B cell (primary cell): ENCODE measurements around the gene THRB. TPM values are rescaled to one million over a fixed set of nuclear protein-coding genes. Genes with fewer than 3 reads are reported as not detected.

Experiments used
- ATAC-seq: fragments of 200-7000 bp; cut with Tn5 transposase; one replicate; pipeline ENCODE4 v1.10.0; 2021; ENCODE audit warnings: low read depth, mild to moderate bottlenecking, moderate number of reproducible peaks, moderate library complexity
- CTCF ChIA-PET: fragments of 350-600 bp; sonication (Branson Sonifier 250); formaldehyde crosslinking; loops from one replicate; lab custom pipeline; 2021; ENCODE audit warnings: antibody characterized with exemption, inconsistent platforms; lab: Charles Lee
- POLR2A ChIA-PET: fragments of 350-600 bp; sonication (Branson Sonifier 250); formaldehyde crosslinking; loops from one replicate; lab custom pipeline; 2021; ENCODE audit warnings: antibody characterized with exemption; lab: Charles Lee
- DNase-seq: peaks from one replicate; pipeline ENCODE4 v3.0.0; 2013
- H2AFZ ChIP-seq: 2 replicates; pipeline ENCODE4 v1.6.1; 2012; ENCODE audit warnings: mild to moderate bottlenecking, low read depth, low read length; ENCODE audit not compliant: insufficient read depth, poor library complexity, severe bottlenecking
- H3K27ac ChIP-seq, 2 donors: 1 replicate in 1 of 2; 2 replicates in 1 of 2; pipeline ENCODE4 v1.5.1; 2012 to 2013; ENCODE audit warnings: low read length in 2 of 2, mild to moderate bottlenecking in 2 of 2, moderate library complexity in 1 of 2
- H3K27me3 ChIP-seq, 4 experiments: fragments of 200-600 bp in 1 of 4; sonication (generic) in 1 of 4; replicated peaks in 1 of 4; 1 replicate in 2 of 4; 2 replicates in 2 of 4; pipeline versions ENCODE4 v1.6.1 to v1.7.0; 2013 to 2016; ENCODE audit warnings: low read length in 3 of 4, mild to moderate bottlenecking in 2 of 4, mixed read lengths in 1 of 4, moderate library complexity in 1 of 4; ENCODE audit not compliant: insufficient read depth in 4 of 4, control insufficient read depth in 3 of 4; ENCODE audit errors: control extremely low read depth in 1 of 4
- H3K36me3 ChIP-seq, 2 experiments: replicated peaks in 1 of 2; 1 replicate in 1 of 2; 2 replicates in 1 of 2; pipeline versions ENCODE4 v1.6.1 to v1.7.1; 2013; ENCODE audit warnings: low read length in 1 of 2; ENCODE audit not compliant: insufficient read depth in 2 of 2, control insufficient read depth in 1 of 2; ENCODE audit errors: control extremely low read depth in 1 of 2, extremely low read depth in 1 of 2
- H3K4me1 ChIP-seq, 2 donors: fragments of 200-600 bp in 1 of 2; sonication (generic) in 1 of 2; 1 replicate in 1 of 2; 2 replicates in 1 of 2; pipeline versions ENCODE4 v1.5.1 to v1.6.1; 2013 to 2017; ENCODE audit warnings: low read length in 2 of 2; ENCODE audit not compliant: control insufficient read depth in 2 of 2, insufficient read depth in 2 of 2
- H3K4me2 ChIP-seq: replicated peaks from 2 replicates; pipeline ENCODE3; 2012; ENCODE audit warnings: mild to moderate bottlenecking, low read depth, low read length; ENCODE audit not compliant: poor library complexity, severe bottlenecking
- H3K4me3 ChIP-seq, 5 experiments: fragments of 200-600 bp in 1 of 5; sonication (generic) in 1 of 5; 1 replicate in 3 of 5; 2 replicates in 2 of 5; pipeline versions ENCODE4 v1.5.1 to v1.7.0; 2011 to 2016; ENCODE audit warnings: low read length in 4 of 5, mild to moderate bottlenecking in 4 of 5, low read depth in 2 of 5, control low read depth in 1 of 5, moderate library complexity in 1 of 5; ENCODE audit not compliant: insufficient read depth in 1 of 5; ENCODE audit errors: control extremely low read depth in 1 of 5, extremely low read depth in 1 of 5
- H3K79me2 ChIP-seq: fragments of 200-600 bp; sonication (generic); one replicate; pipeline ENCODE4 v1.6.0; 2016; ENCODE audit warnings: low read length; ENCODE audit not compliant: control insufficient read depth, insufficient read depth
- H3K9ac ChIP-seq: fragments of 200-600 bp; sonication (generic); 2 replicates; pipeline ENCODE4 v1.6.1; 2017; ENCODE audit warnings: mild to moderate bottlenecking, low read length, moderate library complexity
- H3K9me3 ChIP-seq, 3 donors: one replicate each; pipeline versions ENCODE4 v1.6.1 to v1.7.1; 2013; ENCODE audit warnings: low read length in 2 of 3; ENCODE audit not compliant: control insufficient read depth in 2 of 3, insufficient read depth in 1 of 3; ENCODE audit errors: control extremely low read depth in 1 of 3
- H4K20me1 ChIP-seq: 2 replicates; pipeline ENCODE4 v1.6.0; 2012; ENCODE audit warnings: mild to moderate bottlenecking, low read length; ENCODE audit not compliant: insufficient read depth, control insufficient read depth, poor library complexity, severe bottlenecking
- H3K27ac Mint-ChIP-seq: one replicate; pipeline ENCODE4 v1.8.0; 2021; ENCODE audit warnings: mixed read lengths
- H3K27me3 Mint-ChIP-seq: one replicate; pipeline ENCODE4 v1.8.0; 2021; ENCODE audit warnings: mixed read lengths
- H3K4me1 Mint-ChIP-seq: one replicate; pipeline ENCODE4 v1.8.0; 2021; ENCODE audit warnings: mixed read lengths
- H3K4me3 Mint-ChIP-seq: one replicate; pipeline ENCODE4 v1.8.0; 2021; ENCODE audit warnings: mixed read lengths
- H3K9me3 Mint-ChIP-seq: one replicate; pipeline ENCODE4 v1.8.0; 2022; ENCODE audit warnings: mixed read lengths; ENCODE audit not compliant: insufficient read depth
- CTCF ChIP-seq: fragments of 200-600 bp; IDR thresholded peaks from one replicate; pipeline ENCODE4 v1.8.0; 2022; ENCODE audit warnings: antibody characterized with exemption, mild to moderate bottlenecking
- EZH2 ChIP-seq: IDR thresholded peaks from 2 replicates; pipeline ENCODE4 v1.6.1; 2012; ENCODE audit warnings: borderline replicate concordance, low read depth, mild to moderate bottlenecking, moderate library complexity, low read length; ENCODE audit not compliant: insufficient read depth, poor library complexity, severe bottlenecking
- WGBS: methylation state at CpG from one replicate; pipeline ENCODE4 v1.1.5; 2013; ENCODE audit warnings: missing lambda C conversion rate; ENCODE audit not compliant: insufficient coverage; 5-methylcytosine and 5-hydroxymethylcytosine counted together
- intact Hi-C: fragments of 100-400 bp; cut with micrococcal nuclease; formaldehyde crosslinking; loops from one replicate; pipeline ENCODE4 v1.10.0; 2022
- polyA plus RNA-seq: library from polyadenylated mRNA; depleted of rRNA; stranded (reverse); fragments of >200 nt; gene quantifications from 2 replicates; pipeline ENCODE4 v1.2.3, GENCODE V29; 2012
- total RNA-seq, 2 donors: library from RNA; stranded (reverse); fragments of 120-200 nt in 1 of 2; gene quantifications; 1 replicate in 1 of 2; 2 replicates in 1 of 2; pipeline versions ENCODE4 v1.2.3 to v1.2.4, GENCODE V29; 2013 to 2022

The THRB gene
- total and polyA plus RNA-seq, 2 donors (not counting 1 experiment from before 2014, with no cell fraction given), result 0.86 to 1.8 TPM

- no peak overlapping the region for H3K9ac ChIP-seq
- no peaks in the 10 kb centered on the region for H3K4me1 ChIP-seq
- peaks cover 0 to 3% (median 0%) of the 10 kb centered on the region in 3 donors for H3K9me3 ChIP-seq
- intact Hi-C loops, result no loop called here
- no peak overlapping the region for H3K4me2 ChIP-seq
- H3K27me3 Mint-ChIP-seq, result no peaks in the 10 kb centered on the region
- DNase-seq (no peak), ATAC-seq (no peak)
- CTCF ChIA-PET, result no interaction called here
- no peak overlapping the region for H2AFZ ChIP-seq
- H3K9me3 Mint-ChIP-seq, result peaks cover 5% of the 10 kb centered on the region
- no peak overlapping the region for H3K4me3 Mint-ChIP-seq
- H3K27ac Mint-ChIP-seq, result no peak overlapping the region
- no peaks in the 10 kb centered on the region for H3K79me2 ChIP-seq
- H4K20me1 ChIP-seq, result no peaks in the 10 kb centered on the region
- POLR2A ChIA-PET, result no interaction called here
- H3K4me3 ChIP-seq, result no peak overlapping the region
- no peaks in the 10 kb centered on the region for H3K4me1 Mint-ChIP-seq
- TF ChIP-seq EZH2 (no peak), CTCF (no peak)
- H3K36me3 ChIP-seq, result no peaks in the 10 kb centered on the region
- H3K27me3 ChIP-seq, result no peaks in the 10 kb centered on the region
- no peak overlapping the region for H3K27ac ChIP-seq
Observed at GRCh38 chr3:24320601-24321000, 174.0 kb downstream of the THRB start.

- intact Hi-C loops, result no loop called here
- ChIA-PET POLR2A (no interaction called here), CTCF (no interaction called here)
- H3K4me1 Mint-ChIP-seq, result no peaks in the 10 kb centered on the region
- Histone ChIP-seq H3K4me1 (no peaks in the 10 kb centered on the region), H3K36me3 (no peaks in the 10 kb centered on the region), H3K4me2 (no peak overlapping the region), H2AFZ (no peak overlapping the region), H3K9ac (no peak overlapping the region), H3K27me3 (no peaks in the 10 kb centered on the region), H3K79me2 (no peaks in the 10 kb centered on the region), H3K9me3 (peaks cover 0 to 3% (median 0%) of the 10 kb centered on the region in 3 donors), H4K20me1 (no peaks in the 10 kb centered on the region), H3K27ac (no peak overlapping the region), H3K4me3 (no peak overlapping the region)
- no peak for TF ChIP-seq CTCF
- TF ChIP-seq EZH2, result no peak
- H3K9me3 Mint-ChIP-seq, result peaks cover 5% of the 10 kb centered on the region
- H3K27ac Mint-ChIP-seq, result no peak overlapping the region
- ATAC-seq (no peak), DNase-seq (no peak)
- H3K27me3 Mint-ChIP-seq, result no peaks in the 10 kb centered on the region
- WGBS, result no CpG with 5 or more reads among the region's 1 CpG
- no peak overlapping the region for H3K4me3 Mint-ChIP-seq
Observed at GRCh38 chr3:24318677-24319287, 175.9 kb downstream of the THRB start.
